Inflammatory macrophage treated with lipopolysaccharide for 4 hours (primary cell): ENCODE data around the gene ZSWIM2.
"Not testable (repeated sequence)": the region's sequence is repeated elsewhere in the genome, so short reads cannot be mapped to it uniquely, and the experiment has no call there.

Experiments used
- DNase-seq: peaks from one replicate; pipeline ENCODE4 v3.0.0-alpha.2; 2020

Gene ZSWIM2

GRCh38 chr2:186842373-186842772, 6.6 kb downstream of the ZSWIM2 start:
- DNase-seq: no peak

DNA sequence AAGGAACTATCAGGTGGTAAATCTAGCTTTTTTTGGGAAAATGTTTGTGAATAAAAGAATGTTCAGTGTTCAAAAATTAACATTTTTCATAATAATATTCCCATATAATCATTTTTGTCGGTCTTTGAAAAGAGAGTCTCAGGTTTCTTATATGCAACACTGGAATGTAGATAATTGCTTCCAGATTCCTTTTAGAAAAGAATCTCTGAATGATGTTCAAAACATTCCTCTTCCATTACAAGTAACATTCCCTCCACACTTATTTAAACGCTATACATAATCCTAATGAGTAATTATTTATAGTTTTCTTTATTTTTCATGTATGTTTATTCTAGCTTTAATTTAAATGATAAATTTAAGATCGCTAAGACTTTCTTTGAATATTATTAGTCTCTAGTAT, 7.0 kb downstream of the ZSWIM2 start:
- DNase-seq: no peak

GRCh38 chr2:186835628-186836027, 13.3 kb downstream of the ZSWIM2 start:
- DNase-seq: no peak

- no peak for DNase-seq
Measured at GRCh38 chr2:186827862-186828492, 21.0 kb downstream of the ZSWIM2 start.

DNA sequence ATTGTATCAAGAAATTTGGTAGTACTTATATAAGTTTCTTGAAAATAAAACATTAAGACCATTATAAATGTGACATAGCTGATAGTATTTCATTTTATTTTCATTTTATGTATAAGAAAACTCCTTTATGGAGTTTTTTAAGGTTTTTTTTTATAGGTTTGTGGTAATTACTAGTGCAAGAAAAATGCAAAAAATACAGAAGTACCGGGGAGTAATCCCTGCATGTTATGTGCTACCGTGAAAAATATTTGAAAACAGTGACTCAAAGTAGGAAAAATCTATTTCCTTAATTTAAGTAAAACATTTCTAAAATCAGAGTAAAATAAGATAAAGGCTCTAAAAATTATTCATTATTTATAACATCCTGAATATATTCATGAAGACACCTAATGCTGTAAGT, 21.6 kb downstream of the ZSWIM2 start:
- no peak for DNase-seq

GRCh38 chr2:186822323-186822722, 26.6 kb downstream of the ZSWIM2 start:
- no peak for DNase-seq

- no peak for DNase-seq
Measured at GRCh38 chr2:186820303-186820702, 28.7 kb downstream of the ZSWIM2 start.

DNA sequence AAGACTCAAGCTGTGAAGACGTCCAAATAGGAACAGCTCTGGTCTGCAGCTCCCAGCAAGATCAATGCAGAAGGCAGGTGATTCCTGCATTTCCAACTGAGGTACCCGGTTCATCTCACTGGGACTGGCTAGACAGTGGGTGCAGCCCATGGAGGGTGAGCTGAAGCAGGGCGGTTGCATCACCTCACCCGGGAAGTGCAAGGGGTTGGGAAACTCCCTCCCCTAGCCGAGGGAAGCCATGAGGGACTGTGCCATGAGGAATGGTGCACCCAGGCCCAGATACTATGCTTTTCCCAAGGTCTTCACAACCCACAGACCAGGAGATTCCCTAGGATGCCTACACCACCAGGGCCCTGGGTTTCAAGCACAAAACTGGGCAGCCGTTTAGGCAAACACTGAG, 37.2 kb downstream of the ZSWIM2 start:
- DNase-seq: not testable (repeated sequence)

GRCh38 chr2:186806591-186806990, 42.4 kb downstream of the ZSWIM2 start:
- no peak for DNase-seq

DNA sequence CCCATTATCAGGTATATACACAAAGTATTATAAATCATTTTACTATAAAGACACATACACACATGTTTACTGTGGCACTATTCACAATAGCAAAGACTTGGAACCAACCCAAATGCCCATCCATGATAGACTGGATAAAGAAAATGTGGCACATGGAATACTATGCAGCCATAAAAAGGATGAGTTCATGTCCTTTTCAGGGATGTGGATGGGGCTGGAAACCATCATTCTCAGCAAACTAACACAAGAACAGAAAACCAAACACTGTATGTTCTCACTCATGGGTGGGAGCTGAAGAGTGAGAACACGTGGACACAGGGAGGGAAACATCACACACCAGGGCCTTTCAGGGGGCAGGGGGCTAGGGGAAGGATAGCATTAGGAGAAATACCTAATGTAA, 50.4 kb downstream of the ZSWIM2 start:
- not testable (repeated sequence) for DNase-seq

DNA sequence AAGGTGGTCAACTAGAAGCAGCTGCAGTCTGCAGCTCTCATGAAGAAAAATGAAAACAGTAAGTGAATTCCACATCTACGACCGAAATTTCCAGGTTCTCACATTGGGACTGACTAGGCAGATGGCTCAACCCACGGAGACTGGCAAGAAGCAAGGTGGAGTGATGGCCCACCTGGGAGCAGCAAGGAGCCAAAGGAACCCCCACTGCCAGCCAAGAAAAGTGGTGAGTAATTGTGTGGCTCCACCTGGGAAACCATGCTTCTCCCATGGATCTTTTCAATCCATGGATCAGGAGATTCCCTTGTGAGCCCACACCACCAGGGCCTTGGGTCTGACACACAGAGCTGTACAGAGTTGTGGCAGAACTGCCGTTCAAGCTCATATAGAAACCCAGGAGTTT, 64.0 kb downstream of the ZSWIM2 start:
- no peak for DNase-seq

DNA sequence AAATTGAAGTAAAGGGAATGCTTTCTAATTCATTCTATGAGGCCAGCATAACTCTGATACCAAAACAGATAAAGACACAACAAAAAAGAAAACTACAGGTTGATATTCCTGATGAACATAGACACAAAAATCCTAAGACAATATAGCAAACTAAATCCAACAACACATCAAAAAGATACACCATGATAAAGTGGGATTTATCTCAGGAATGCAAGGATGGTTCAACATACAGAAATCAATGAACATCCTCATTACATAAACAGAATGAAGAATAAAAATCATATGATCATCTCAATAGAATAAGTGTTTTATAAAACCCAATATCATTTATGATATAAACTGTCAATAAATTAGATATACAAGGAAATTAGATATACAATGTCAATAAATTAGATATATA, 65.7 kb downstream of the ZSWIM2 start:
- no peak for DNase-seq

DNA sequence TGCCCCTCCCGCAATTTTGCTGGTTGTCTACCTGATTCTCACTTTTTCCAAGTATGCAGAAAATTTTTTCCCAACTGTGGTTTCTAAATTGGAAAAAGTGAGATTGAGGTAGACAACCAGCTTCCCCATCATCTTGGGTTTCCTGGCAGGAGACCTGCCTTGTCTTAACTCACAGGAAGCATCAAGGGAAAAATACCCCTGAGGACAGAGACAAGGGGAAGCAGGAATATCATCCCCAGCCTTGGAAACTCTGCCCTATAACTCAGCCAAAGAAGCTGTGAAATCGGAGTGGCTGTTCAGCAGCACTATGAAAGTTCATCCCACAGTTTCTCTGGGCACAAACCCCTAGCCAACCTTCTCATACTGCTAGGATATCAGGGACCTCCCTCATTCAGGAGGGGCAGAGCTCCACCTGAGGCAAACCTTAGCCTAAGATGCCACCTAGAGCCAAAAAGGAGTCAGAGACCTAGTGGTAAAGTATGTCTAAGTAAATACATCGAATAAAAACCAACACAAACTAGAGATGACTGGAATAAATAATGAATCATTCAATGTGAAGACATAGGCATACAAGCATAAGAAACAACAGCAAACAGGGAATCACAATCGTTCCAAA, 68.2 kb downstream of the ZSWIM2 start:
- DNase-seq: no peak
